ENCODE data around the gene GALNS.

Gene GALNS

DNA sequence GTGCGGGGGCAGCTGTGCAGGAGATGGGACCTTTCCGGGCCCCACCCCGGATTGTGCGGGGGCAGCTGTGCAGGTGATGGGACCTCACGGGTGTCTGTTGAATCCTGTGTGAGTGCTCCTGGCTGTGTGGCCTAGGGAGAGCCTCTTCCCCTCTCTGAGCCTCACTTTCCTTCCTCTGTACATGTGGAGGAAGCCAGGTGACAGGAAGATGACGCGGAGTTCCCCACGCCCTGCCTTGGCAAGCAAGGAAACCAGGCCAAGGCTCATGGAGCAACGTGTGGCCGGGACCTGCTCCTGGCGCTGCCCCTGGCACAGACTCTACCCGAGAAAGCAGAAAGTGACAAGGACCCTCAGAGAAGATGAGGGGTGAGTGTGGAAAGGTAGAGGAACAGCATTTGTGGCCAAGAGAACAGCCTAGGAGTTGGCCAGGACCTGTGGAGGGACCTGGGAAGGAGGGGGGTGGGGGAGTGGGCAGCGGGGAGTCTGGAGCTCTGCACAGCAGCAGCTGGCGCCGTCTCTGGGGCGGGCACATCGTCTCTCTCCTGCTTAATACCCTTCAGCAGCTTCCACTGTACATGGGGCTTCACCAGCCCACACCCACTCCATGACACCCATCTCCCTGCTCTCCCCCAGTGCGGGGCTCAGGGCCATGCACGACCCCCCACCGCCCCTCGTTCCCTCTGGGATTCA lies 48.1 kb upstream of the GALNS start:
- TF ChIP-seq EZH2phosphoT487 (IDR thresholded peaks at IDR 0.05; ENCODE audit: borderline replicate concordance): no peak
- TF ChIP-seq, protein P1, sequence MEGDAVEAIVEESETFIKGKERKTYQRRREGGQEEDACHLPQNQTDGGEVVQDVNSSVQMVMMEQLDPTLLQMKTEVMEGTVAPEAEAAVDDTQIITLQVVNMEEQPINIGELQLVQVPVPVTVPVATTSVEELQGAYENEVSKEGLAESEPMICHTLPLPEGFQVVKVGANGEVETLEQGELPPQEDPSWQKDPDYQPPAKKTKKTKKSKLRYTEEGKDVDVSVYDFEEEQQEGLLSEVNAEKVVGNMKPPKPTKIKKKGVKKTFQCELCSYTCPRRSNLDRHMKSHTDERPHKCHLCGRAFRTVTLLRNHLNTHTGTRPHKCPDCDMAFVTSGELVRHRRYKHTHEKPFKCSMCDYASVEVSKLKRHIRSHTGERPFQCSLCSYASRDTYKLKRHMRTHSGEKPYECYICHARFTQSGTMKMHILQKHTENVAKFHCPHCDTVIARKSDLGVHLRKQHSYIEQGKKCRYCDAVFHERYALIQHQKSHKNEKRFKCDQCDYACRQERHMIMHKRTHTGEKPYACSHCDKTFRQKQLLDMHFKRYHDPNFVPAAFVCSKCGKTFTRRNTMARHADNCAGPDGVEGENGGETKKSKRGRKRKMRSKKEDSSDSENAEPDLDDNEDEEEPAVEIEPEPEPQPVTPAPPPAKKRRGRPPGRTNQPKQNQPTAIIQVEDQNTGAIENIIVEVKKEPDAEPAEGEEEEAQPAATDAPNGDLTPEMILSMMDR (conservative IDR thresholded peaks at IDR 0.05; ENCODE audit: low read length): no peak
- Histone ChIP-seq H3K4me2 (ENCODE audit: low read depth, low read length, poor library complexity, severe bottlenecking) (no peak overlapping the region), H3K9me3 (ENCODE audit: insufficient read depth, low read depth, low read length) (no peaks in the 10 kb centered on the region), H2AFZ (ENCODE audit: low read length) (no peak overlapping the region), H3K36me3 (ENCODE audit: insufficient read depth, low read length) (peaks cover 19% of the 10 kb centered on the region; the same call in 1 of the 2 replicates), H3K79me2 (ENCODE audit: insufficient read depth, low read length) (peaks cover 56% of the 10 kb centered on the region; the same call in 1 of the 2 replicates), H3K4me1 (ENCODE audit: insufficient read depth, low read length, poor library complexity, severe bottlenecking) (no peaks in the 10 kb centered on the region), H3F3A (ENCODE audit: low read depth) (no peaks in the 10 kb centered on the region), H3K9me2 (replicated peaks; ENCODE audit: low read depth, low read length) (no peaks in the 10 kb centered on the region), H4K20me1 (ENCODE audit: insufficient read depth, low read length, poor library complexity, severe bottlenecking) (peaks cover 51% of the 10 kb centered on the region), H3K4me3 (ENCODE audit: low read length, poor library complexity, severe bottlenecking) (no peak overlapping the region), H3K9ac (ENCODE audit: low read depth, low read length, poor library complexity, severe bottlenecking) (no peak overlapping the region), H3K27me3 (ENCODE audit: insufficient read depth, low read length, poor library complexity, severe bottlenecking) (no peaks in the 10 kb centered on the region)

DNA sequence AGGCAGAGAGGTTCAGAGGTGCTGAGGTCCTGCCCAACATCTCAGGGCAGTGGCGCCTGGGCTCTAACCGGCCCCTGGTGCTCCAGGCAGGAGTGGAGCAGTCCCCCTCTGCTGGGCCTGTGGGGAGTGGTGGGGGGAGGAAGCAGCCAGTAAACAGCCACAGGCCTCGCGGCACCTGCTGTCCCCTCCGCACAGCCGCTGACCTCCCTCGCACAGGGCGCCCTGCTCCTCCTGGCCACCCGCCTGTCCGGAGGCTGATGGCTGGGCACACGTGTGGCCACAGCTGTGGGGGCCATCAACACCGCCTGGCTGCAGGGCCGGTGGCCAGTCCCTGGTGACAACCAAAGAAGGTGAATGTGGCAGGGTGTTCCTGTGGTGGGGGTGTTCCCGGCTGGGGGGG lies 46.5 kb upstream of the GALNS start:
- Histone ChIP-seq H3K27me3 (ENCODE audit: insufficient read depth, low read length, poor library complexity, severe bottlenecking) (no peaks in the 10 kb centered on the region), H3K4me2 (ENCODE audit: low read depth, low read length, poor library complexity, severe bottlenecking) (no peak overlapping the region)

DNA sequence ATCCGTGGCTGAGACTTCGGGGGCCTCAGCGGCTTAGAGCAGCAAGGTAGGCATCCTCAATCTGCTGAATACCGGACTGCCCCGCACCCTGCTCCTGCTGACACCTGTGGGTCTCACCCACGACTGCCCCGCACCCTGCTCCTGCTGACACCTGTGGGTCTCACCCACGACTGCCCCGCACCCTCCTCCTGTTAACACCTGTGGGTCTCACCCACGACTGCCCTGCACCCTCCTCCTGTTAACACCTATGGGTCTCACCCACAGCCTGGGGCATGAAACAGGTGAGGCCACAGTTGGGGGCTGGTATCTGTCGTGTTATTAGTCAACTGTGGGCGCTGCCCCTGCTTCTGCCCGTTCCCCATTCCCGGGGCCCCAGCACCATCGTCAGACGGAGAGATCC lies 46.0 kb upstream of the GALNS start:
- Histone ChIP-seq H3K4me2 (ENCODE audit: low read depth, low read length, poor library complexity, severe bottlenecking) (no peak overlapping the region), H3K4me3 (ENCODE audit: low read length, poor library complexity, severe bottlenecking) (no peak overlapping the region), H3K4me1 (ENCODE audit: insufficient read depth, low read length, poor library complexity, severe bottlenecking) (no peaks in the 10 kb centered on the region), H3K9me2 (replicated peaks; ENCODE audit: low read depth, low read length) (no peaks in the 10 kb centered on the region), H3F3A (ENCODE audit: low read depth) (no peaks in the 10 kb centered on the region), H2AFZ (ENCODE audit: low read length) (no peak overlapping the region), H3K9me3 (ENCODE audit: insufficient read depth, low read depth, low read length) (no peaks in the 10 kb centered on the region), H3K79me2 (ENCODE audit: insufficient read depth, low read length) (peaks cover 36% of the 10 kb centered on the region; the same call in 1 of the 2 replicates), H3K27me3 (ENCODE audit: insufficient read depth, low read length, poor library complexity, severe bottlenecking) (no peaks in the 10 kb centered on the region), H3K36me3 (ENCODE audit: insufficient read depth, low read length) (peaks cover 29% of the 10 kb centered on the region; the same call in 1 of the 2 replicates), H4K20me1 (ENCODE audit: insufficient read depth, low read length, poor library complexity, severe bottlenecking) (peaks cover 43% of the 10 kb centered on the region), H3K9ac (ENCODE audit: low read depth, low read length, poor library complexity, severe bottlenecking) (no peak overlapping the region)
- TF ChIP-seq, protein P1 (conservative IDR thresholded peaks at IDR 0.05; ENCODE audit: low read length): no peak
- no peak for TF ChIP-seq EZH2phosphoT487 (IDR thresholded peaks at IDR 0.05; ENCODE audit: borderline replicate concordance)

More for the DNA sequence above, 46.5 kb upstream of the GALNS start:
- Histone ChIP-seq H3K79me2 (ENCODE audit: insufficient read depth, low read length) (peaks cover 41% of the 10 kb centered on the region; the same call in 1 of the 2 replicates), H3K4me1 (ENCODE audit: insufficient read depth, low read length, poor library complexity, severe bottlenecking) (no peaks in the 10 kb centered on the region), H4K20me1 (ENCODE audit: insufficient read depth, low read length, poor library complexity, severe bottlenecking) (peaks cover 43% of the 10 kb centered on the region), H3K9ac (ENCODE audit: low read depth, low read length, poor library complexity, severe bottlenecking) (no peak overlapping the region), H3K36me3 (ENCODE audit: insufficient read depth, low read length) (peaks cover 26% of the 10 kb centered on the region; the same call in 1 of the 2 replicates), H3K9me3 (ENCODE audit: insufficient read depth, low read depth, low read length) (no peaks in the 10 kb centered on the region), H2AFZ (ENCODE audit: low read length) (no peak overlapping the region), H3F3A (ENCODE audit: low read depth) (no peaks in the 10 kb centered on the region), H3K4me3 (ENCODE audit: low read length, poor library complexity, severe bottlenecking) (no peak overlapping the region), H3K9me2 (replicated peaks; ENCODE audit: low read depth, low read length) (no peaks in the 10 kb centered on the region)
- TF ChIP-seq, protein P1 (conservative IDR thresholded peaks at IDR 0.05; ENCODE audit: low read length): no peak
- TF ChIP-seq EZH2phosphoT487 (IDR thresholded peaks at IDR 0.05; ENCODE audit: borderline replicate concordance): no peak

Measured in Loucy (cell line).